H9 (cell line): ENCODE data around the gene ARHGAP22. TPM values are rescaled to one million over a fixed set of nuclear protein-coding genes. Genes with fewer than 3 reads are reported as not detected.

Experiments used
- DNase-seq: peaks from one replicate; pipeline ENCODE4 v3.0.0-alpha.2; 2017
- H2AFZ ChIP-seq: one replicate; pipeline ENCODE4 v1.6.1; 2013; ENCODE audit warnings: mild to moderate bottlenecking, low read length, control low read depth, moderate library complexity
- H2AK5ac ChIP-seq: 2 replicates; pipeline ENCODE4 v1.6.1; 2013; ENCODE audit warnings: low read length, control low read depth, mixed read lengths; ENCODE audit not compliant: insufficient read length
- H2BK120ac ChIP-seq: one replicate; pipeline ENCODE4 v1.6.1; 2013; ENCODE audit warnings: low read depth, mild to moderate bottlenecking, low read length, control low read depth, inconsistent platforms; ENCODE audit not compliant: poor library complexity, severe bottlenecking
- H2BK12ac ChIP-seq: 2 replicates; pipeline ENCODE4 v1.6.1; 2013; ENCODE audit warnings: low read length, control low read depth, mixed read lengths, low read depth; ENCODE audit not compliant: insufficient read length
- H2BK15ac ChIP-seq: 2 replicates; pipeline ENCODE4 v1.6.1; 2013; ENCODE audit warnings: low read depth, low read length, control low read depth
- H2BK20ac ChIP-seq: one replicate; pipeline ENCODE4 v1.6.1; 2013; ENCODE audit warnings: low read depth, mild to moderate bottlenecking, low read length, control low read depth, inconsistent platforms; ENCODE audit not compliant: poor library complexity, severe bottlenecking
- H2BK5ac ChIP-seq: 2 replicates; pipeline ENCODE4 v1.6.1; 2013; ENCODE audit warnings: low read length, control low read depth, mixed read lengths; ENCODE audit not compliant: insufficient read length
- H3K14ac ChIP-seq: 2 replicates; pipeline ENCODE4 v1.6.1; 2013; ENCODE audit warnings: low read length, control low read depth; ENCODE audit not compliant: insufficient read depth
- H3K18ac ChIP-seq: 2 replicates; pipeline ENCODE4 v1.6.1; 2013; ENCODE audit warnings: low read depth, mild to moderate bottlenecking, mixed read lengths, low read length, control low read depth; ENCODE audit not compliant: insufficient read length
- H3K23ac ChIP-seq: 2 replicates; pipeline ENCODE4 v1.6.1; 2013; ENCODE audit warnings: low read length, control low read depth, mixed read lengths, low read depth; ENCODE audit not compliant: insufficient read length
- H3K23me2 ChIP-seq: 2 replicates; pipeline ENCODE4 v1.6.1; 2013; ENCODE audit warnings: low read depth, mild to moderate bottlenecking, mixed read lengths, low read length, control low read depth; ENCODE audit not compliant: insufficient read length, poor library complexity, severe bottlenecking
- H3K27ac ChIP-seq: 2 replicates; pipeline ENCODE4 v1.5.1; 2013; ENCODE audit warnings: low read length, control low read depth, mixed read lengths, low read depth; ENCODE audit not compliant: insufficient read length
- H3K27me3 ChIP-seq: 2 replicates; pipeline ENCODE4 v1.6.1; 2013; ENCODE audit warnings: low read length, control low read depth, inconsistent platforms; ENCODE audit not compliant: insufficient read depth
- H3K4ac ChIP-seq: 2 replicates; pipeline ENCODE4 v1.6.1; 2013; ENCODE audit warnings: low read depth, mild to moderate bottlenecking, control low read depth, inconsistent platforms, low read length, moderate library complexity
- H3K4me1 ChIP-seq: 2 replicates; pipeline ENCODE4 v1.6.1; 2013; ENCODE audit warnings: low read length, control low read depth, inconsistent platforms; ENCODE audit not compliant: insufficient read depth
- H3K4me2 ChIP-seq: 2 replicates; pipeline ENCODE4 v1.6.1; 2013; ENCODE audit warnings: low read length, control low read depth, mixed read lengths; ENCODE audit not compliant: insufficient read length, insufficient read depth
- H3K56ac ChIP-seq: 2 replicates; pipeline ENCODE4 v1.6.1; 2013; ENCODE audit warnings: low read depth, mild to moderate bottlenecking, mixed read lengths, low read length, control low read depth; ENCODE audit not compliant: insufficient read length
- H3K79me1 ChIP-seq: 2 replicates; pipeline ENCODE4 v1.6.1; 2013; ENCODE audit warnings: low read depth, mild to moderate bottlenecking, moderate library complexity, low read length, control low read depth, inconsistent platforms; ENCODE audit not compliant: insufficient read depth, poor library complexity, severe bottlenecking
- H3K79me2 ChIP-seq: 2 replicates; pipeline ENCODE4 v1.6.1; 2013; ENCODE audit warnings: low read length, control low read depth, inconsistent platforms; ENCODE audit not compliant: insufficient read depth
- H3K9ac ChIP-seq: 2 replicates; pipeline ENCODE4 v1.6.1; 2013; ENCODE audit warnings: low read length, control low read depth, mixed read lengths; ENCODE audit not compliant: insufficient read length; ENCODE audit errors: extremely low read depth
- H3K9me3 ChIP-seq: one replicate; pipeline ENCODE4 v1.6.1; 2013; ENCODE audit warnings: low read depth, low read length, inconsistent platforms; ENCODE audit not compliant: control insufficient read depth
- H3T11ph ChIP-seq: one replicate; pipeline ENCODE4 v1.6.1; 2013; ENCODE audit warnings: mild to moderate bottlenecking, low read length, control low read depth, inconsistent platforms
- H4K20me1 ChIP-seq: one replicate; pipeline ENCODE4 v1.6.1; 2013; ENCODE audit not compliant: control insufficient read depth, insufficient read length, insufficient read depth
- H4K5ac ChIP-seq: 2 replicates; pipeline ENCODE4 v1.6.1; 2013; ENCODE audit warnings: low read depth, mild to moderate bottlenecking, mixed read lengths, low read length, control low read depth; ENCODE audit not compliant: insufficient read length
- H4K8ac ChIP-seq: replicated peaks from 2 replicates; pipeline ENCODE4 v1.6.1; 2013; ENCODE audit warnings: low read length, control low read depth, mixed read lengths, low read depth; ENCODE audit not compliant: insufficient read length
- H4K91ac ChIP-seq: 2 replicates; pipeline ENCODE4 v1.6.1; 2013; ENCODE audit warnings: low read depth, mild to moderate bottlenecking, moderate library complexity, mixed read lengths, low read length, control low read depth; ENCODE audit not compliant: insufficient read length
- H3K27ac Mint-ChIP-seq, 3 experiments: 2 replicates in 2 of 3; 3 replicates in 1 of 3; pipeline ENCODE4 v1.8.0; 2020 to 2021; ENCODE audit warnings: mixed read lengths in 3 of 3, mild to moderate bottlenecking in 1 of 3, moderate library complexity in 1 of 3
- H3K27me3 Mint-ChIP-seq: 2 replicates; pipeline ENCODE4 v1.8.0; 2021; ENCODE audit warnings: low read depth, mild to moderate bottlenecking, moderate library complexity, mixed read lengths
- H3K36me3 Mint-ChIP-seq, 3 experiments: 2 replicates in 2 of 3; 3 replicates in 1 of 3; pipeline ENCODE4 v1.8.0; 2020 to 2021; ENCODE audit warnings: low read depth in 3 of 3, mixed read lengths in 3 of 3; ENCODE audit not compliant: insufficient read depth in 1 of 3
- H3K4me1 Mint-ChIP-seq, 2 experiments: 2 replicates each; pipeline ENCODE4 v1.8.0; 2020; ENCODE audit warnings: mixed read lengths in 2 of 2
- H3K4me3 Mint-ChIP-seq, 2 experiments: 2 replicates in 1 of 2; 3 replicates in 1 of 2; pipeline ENCODE4 v1.8.0; 2020 to 2021; ENCODE audit warnings: mild to moderate bottlenecking in 2 of 2, mixed read lengths in 2 of 2, moderate library complexity in 1 of 2
- H3K9me3 Mint-ChIP-seq, 2 experiments: 2 replicates in 1 of 2; 3 replicates in 1 of 2; pipeline ENCODE4 v1.8.0; 2020; ENCODE audit warnings: mild to moderate bottlenecking in 2 of 2, mixed read lengths in 2 of 2, moderate library complexity in 1 of 2
- CTCF ChIP-seq: fragments of 200-600 bp; sonication (generic); conservative IDR thresholded peaks from 3 replicates; pipeline ENCODE4 v1.8.0; 2021; ENCODE audit warnings: antibody characterized with exemption, mild to moderate bottlenecking
- WGBS: extraction: QIAGEN DNeasy Blood & Tissue Kit; methylation state at CpG from one replicate; pipeline ENCODE4 v1.1.7; 2013; ENCODE audit warnings: missing lambda C conversion rate, low lambda C conversion rate, mixed read lengths; ENCODE audit not compliant: insufficient read length; ENCODE audit errors: extremely low coverage; 5-methylcytosine and 5-hydroxymethylcytosine counted together
- total RNA-seq: library from RNA; stranded (reverse); gene quantifications from 2 replicates; pipeline ENCODE4 v1.2.1, GENCODE V29; 2021

The ARHGAP22 gene
- total RNA-seq, 1 experiment from 2014 or later, result 7.4 TPM

- no peak overlapping the region for H3K14ac ChIP-seq
- no peak overlapping the region for H2AK5ac ChIP-seq
- no peak overlapping the region for H2BK20ac ChIP-seq
- H3K56ac ChIP-seq, result no peak overlapping the region
- Mint-ChIP-seq H3K4me3 (no peak overlapping the region), H3K4me1 (peaks cover 25 to 30% of the 10 kb centered on the region in 2 experiments), H3K9me3 (no peaks in the 10 kb centered on the region), H3K36me3 (no peaks in the 10 kb centered on the region), H3K27me3 (peaks cover 56% of the 10 kb centered on the region), H3K27ac (no peak overlapping the region)
- no peak overlapping the region for H4K91ac ChIP-seq
- H3K4me2 ChIP-seq, result no peak overlapping the region
- H2BK12ac ChIP-seq, result no peak overlapping the region
- no peak overlapping the region for H3K4ac ChIP-seq
- no peak overlapping the region for H2BK120ac ChIP-seq
- H3K27me3 ChIP-seq, result peaks cover 3% of the 10 kb centered on the region; the same call in 1 of the 2 replicates
- H3K9me3 ChIP-seq, result no peaks in the 10 kb centered on the region
- no peaks in the 10 kb centered on the region for H4K20me1 ChIP-seq
- no peak overlapping the region for H2BK15ac ChIP-seq
- H3K23ac ChIP-seq, result no peak overlapping the region
- no peak overlapping the region for H3K18ac ChIP-seq
- H3K27ac ChIP-seq, result no peak overlapping the region
- H3K9ac ChIP-seq, result no peak overlapping the region
- whole genome bisulfite sequencing, result no CpG with 5 or more reads among the region's 6 CpGs
- TF ChIP-seq CTCF, result no peak
- no peak overlapping the region for H4K5ac ChIP-seq
- H4K8ac ChIP-seq, result no peak overlapping the region
- peaks cover 1% of the 10 kb centered on the region; the same call in 1 of the 2 replicates for H3K4me1 ChIP-seq
- no peak overlapping the region for H3T11ph ChIP-seq
- no peak overlapping the region for H2AFZ ChIP-seq
- H3K79me1 ChIP-seq, result no peaks in the 10 kb centered on the region
- DNase-seq, result no peak
- no peak overlapping the region for H2BK5ac ChIP-seq
- no peaks in the 10 kb centered on the region for H3K23me2 ChIP-seq
- no peaks in the 10 kb centered on the region for H3K79me2 ChIP-seq
Measured at GRCh38 chr10:48598936-48599829, 5.7 kb downstream of the ARHGAP22 start.
